Lower leg skin (tissue), 3 donors: ENCODE measurements around the gene CCDC106.

Source experiments
- CTCF ChIP-seq, 3 donors: fragments of 450-650 bp; IDR thresholded peaks; one replicate each; pipeline ENCODE4 v1.5.1; 2016; ENCODE audit warnings: antibody characterized with exemption in 3 of 3, mild to moderate bottlenecking in 3 of 3, moderate library complexity in 2 of 3
- POLR2A ChIP-seq, 2 donors: fragments of 450-650 bp; IDR thresholded peaks; one replicate each; pipeline ENCODE4 v1.6.1; 2016 to 2017; ENCODE audit warnings: antibody characterized with exemption in 2 of 2, mild to moderate bottlenecking in 1 of 2, moderate library complexity in 1 of 2

DNA sequence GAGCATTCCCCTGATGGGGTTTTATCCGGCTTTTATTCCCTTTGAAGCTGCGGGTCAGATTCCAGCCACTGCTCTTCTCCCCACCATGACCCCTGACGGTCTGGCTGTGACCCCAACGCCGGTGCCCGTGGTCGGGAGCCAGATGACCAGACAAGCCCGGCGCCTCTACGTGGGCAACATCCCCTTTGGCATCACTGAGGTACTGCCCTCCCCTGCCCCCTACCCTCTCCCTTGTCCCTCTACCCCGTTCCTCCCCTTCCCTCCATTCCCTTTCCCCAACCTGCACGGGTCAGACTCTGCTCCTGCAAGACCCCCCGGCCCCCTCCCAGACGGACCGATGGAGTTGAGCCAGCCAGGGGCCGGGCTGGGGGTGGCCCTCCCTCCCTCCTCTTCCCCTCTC is 13.0 kb downstream of the CCDC106 start:
- no peak for TF ChIP-seq CTCF (IDR thresholded peaks at IDR 0.05)
- no peak for TF ChIP-seq POLR2A (IDR thresholded peaks at IDR 0.05)
